ENCODE data around the gene TRAPPC8.

Gene TRAPPC8

DNA sequence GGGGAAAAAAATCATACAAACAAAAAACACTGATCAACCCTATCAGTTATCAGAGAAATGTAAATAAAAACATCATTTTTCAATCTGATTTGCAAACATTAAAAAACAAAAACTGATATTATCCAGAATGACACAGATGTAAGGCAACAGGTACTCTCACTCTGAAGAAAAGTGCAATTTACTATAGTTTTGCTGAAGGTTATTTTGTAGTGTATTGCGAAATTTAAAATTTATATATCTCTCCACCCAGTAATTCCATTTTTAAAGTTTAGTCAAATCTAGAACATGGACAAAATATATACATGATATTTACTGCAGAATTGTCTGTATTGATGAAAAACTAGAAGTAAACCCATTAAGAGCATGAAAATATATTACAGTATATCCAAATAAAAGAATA lies 79.8 kb downstream of the TRAPPC8 start:
- no peak overlapping the region for H3K27ac ChIP-seq (ENCODE audit: low read length)
- ATAC-seq (ENCODE audit: insufficient read depth, low read depth) (no peak), DNase-seq (no peak)
- H3K4me1 ChIP-seq (ENCODE audit: insufficient read depth, low read length) = no peaks in the 10 kb centered on the region
- no peak overlapping the region for H3K4me2 ChIP-seq (ENCODE audit: insufficient read depth, low read length)
- no peaks in the 10 kb centered on the region for H4K20me1 ChIP-seq (ENCODE audit: insufficient read depth, low read length)
- no peak overlapping the region for H3K4me3 ChIP-seq (ENCODE audit: low read depth in 1 of 2, low read length in 2 of 2)
- H3K27me3 ChIP-seq (ENCODE audit: insufficient read depth, low read length, poor library complexity) = no peaks in the 10 kb centered on the region
- no peak overlapping the region for H2AFZ ChIP-seq (ENCODE audit: low read depth, low read length)
- H3K9me3 ChIP-seq (ENCODE audit: insufficient read depth, low read length, severe bottlenecking) = no peaks in the 10 kb centered on the region
- H3K9ac ChIP-seq (ENCODE audit: low read depth, low read length) = no peak overlapping the region
- no peaks in the 10 kb centered on the region for H3K79me2 ChIP-seq (ENCODE audit: insufficient read depth, low read length)
- TF ChIP-seq CTCF (IDR thresholded peaks at IDR 0.05; ENCODE audit: borderline replicate concordance, extremely low read depth, low read length, poor library complexity, severe bottlenecking) = no peak
- TF ChIP-seq EZH2 (IDR thresholded peaks at IDR 0.05; ENCODE audit: borderline replicate concordance, low read depth, low read length, severe bottlenecking) = no peak
- H3K36me3 ChIP-seq (ENCODE audit: insufficient read depth, low read length) = peaks cover 60% of the 10 kb centered on the region; the same call in 1 of the 2 replicates

- H3K79me2 ChIP-seq (ENCODE audit: insufficient read depth, low read length) = no peaks in the 10 kb centered on the region
- H3K4me2 ChIP-seq (ENCODE audit: insufficient read depth, low read length) = no peak overlapping the region
- H4K20me1 ChIP-seq (ENCODE audit: insufficient read depth, low read length) = no peaks in the 10 kb centered on the region
- no peaks in the 10 kb centered on the region for H3K4me1 ChIP-seq (ENCODE audit: insufficient read depth, low read length)
- H3K27me3 ChIP-seq (ENCODE audit: insufficient read depth, low read length, poor library complexity) = no peaks in the 10 kb centered on the region
- H3K36me3 ChIP-seq (ENCODE audit: insufficient read depth, low read length) = peaks cover 64% of the 10 kb centered on the region
- H2AFZ ChIP-seq (ENCODE audit: low read depth, low read length) = no peak overlapping the region
- no peak overlapping the region for H3K9ac ChIP-seq (ENCODE audit: low read depth, low read length)
- no peak for ATAC-seq (ENCODE audit: insufficient read depth, low read depth)
- no peak for DNase-seq
- H3K4me3 ChIP-seq (ENCODE audit: low read depth in 1 of 2, low read length in 2 of 2) = no peak overlapping the region
- H3K9me3 ChIP-seq (ENCODE audit: insufficient read depth, low read length, severe bottlenecking) = no peaks in the 10 kb centered on the region
- no peak overlapping the region for H3K27ac ChIP-seq (ENCODE audit: low read length)
- TF ChIP-seq CTCF (IDR thresholded peaks at IDR 0.05; ENCODE audit: borderline replicate concordance, extremely low read depth, low read length, poor library complexity, severe bottlenecking) (no peak), EZH2 (IDR thresholded peaks at IDR 0.05; ENCODE audit: borderline replicate concordance, low read depth, low read length, severe bottlenecking) (no peak)
These were observed 82.4 kb downstream of the TRAPPC8 start for GRCh38 chr18:31860488-31860887.

DNA sequence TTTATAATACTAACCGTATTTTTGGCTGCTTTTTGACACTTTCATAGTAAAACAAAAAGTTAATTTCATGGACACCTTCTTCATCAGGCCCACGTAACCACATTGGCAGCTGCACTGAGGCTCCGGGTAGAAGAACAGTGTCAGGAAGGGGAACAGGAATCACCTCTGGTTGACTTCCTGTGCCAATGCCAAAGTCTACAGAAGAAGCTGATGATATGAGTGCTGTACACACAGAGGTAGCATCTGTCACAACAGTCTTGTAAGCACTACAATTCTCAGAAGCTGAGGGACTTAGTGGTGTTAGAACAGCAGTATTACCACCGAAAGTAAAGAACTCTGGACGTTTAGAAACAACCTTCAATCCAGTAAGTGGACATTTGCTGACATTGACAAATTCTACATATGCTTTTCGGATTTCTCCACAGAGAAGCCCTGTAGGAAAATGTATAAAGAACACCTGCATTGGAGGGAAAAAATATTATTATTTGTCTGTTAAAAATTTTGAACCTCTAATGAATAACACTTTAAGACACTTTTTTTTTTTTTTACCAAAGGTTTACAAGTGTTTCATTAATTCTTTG lies 85.3 kb downstream of the TRAPPC8 start:
- H2AFZ ChIP-seq (ENCODE audit: low read depth, low read length) = no peak overlapping the region
- no peak for TF ChIP-seq EZH2 (IDR thresholded peaks at IDR 0.05; ENCODE audit: borderline replicate concordance, low read depth, low read length, severe bottlenecking)
- no peak for TF ChIP-seq CTCF (IDR thresholded peaks at IDR 0.05; ENCODE audit: borderline replicate concordance, extremely low read depth, low read length, poor library complexity, severe bottlenecking)
- no peak overlapping the region for H3K4me2 ChIP-seq (ENCODE audit: insufficient read depth, low read length)
- no peaks in the 10 kb centered on the region for H4K20me1 ChIP-seq (ENCODE audit: insufficient read depth, low read length)
- H3K79me2 ChIP-seq (ENCODE audit: insufficient read depth, low read length) = no peaks in the 10 kb centered on the region
- no peak overlapping the region for H3K9ac ChIP-seq (ENCODE audit: low read depth, low read length)
- H3K27me3 ChIP-seq (ENCODE audit: insufficient read depth, low read length, poor library complexity) = no peaks in the 10 kb centered on the region
- DNase-seq (no peak), ATAC-seq (ENCODE audit: insufficient read depth, low read depth) (no peak)
- no peaks in the 10 kb centered on the region for H3K4me1 ChIP-seq (ENCODE audit: insufficient read depth, low read length)
- H3K27ac ChIP-seq (ENCODE audit: low read length) = no peak overlapping the region
- H3K4me3 ChIP-seq (ENCODE audit: low read depth in 1 of 2, low read length in 2 of 2) = no peak overlapping the region
- H3K36me3 ChIP-seq (ENCODE audit: insufficient read depth, low read length) = peaks cover 75% of the 10 kb centered on the region
- no peaks in the 10 kb centered on the region for H3K9me3 ChIP-seq (ENCODE audit: insufficient read depth, low read length, severe bottlenecking)

Measured in DND-41 (cell line).